Trophoblast cell (in vitro differentiated cells and primary cell): ENCODE measurements around the gene SHROOM3.

ENCODE experiments used
- DNase-seq, 2 donors: peaks; one replicate each; pipeline ENCODE4 v3.0.0-alpha.2; 2016
- H2AFZ ChIP-seq: 2 replicates; pipeline ENCODE4 v1.6.1; 2013; ENCODE audit warnings: low read length, moderate library complexity, mild to moderate bottlenecking; ENCODE audit not compliant: insufficient read depth, poor library complexity
- H2AK5ac ChIP-seq: 2 replicates; pipeline ENCODE4 v1.6.1; 2013; ENCODE audit warnings: mild to moderate bottlenecking, low read length
- H2BK120ac ChIP-seq: 2 replicates; pipeline ENCODE4 v1.6.1; 2013; ENCODE audit warnings: low read length, mild to moderate bottlenecking, moderate library complexity; ENCODE audit not compliant: insufficient read depth, poor library complexity
- H2BK12ac ChIP-seq: 2 replicates; pipeline ENCODE4 v1.6.1; 2013; ENCODE audit warnings: mild to moderate bottlenecking, low read length, moderate library complexity
- H2BK5ac ChIP-seq: 2 replicates; pipeline ENCODE4 v1.6.1; 2013; ENCODE audit warnings: low read length, low read depth, moderate library complexity, mild to moderate bottlenecking; ENCODE audit not compliant: poor library complexity
- H3K14ac ChIP-seq: 2 replicates; pipeline ENCODE4 v1.6.1; 2013; ENCODE audit warnings: mild to moderate bottlenecking, low read length
- H3K18ac ChIP-seq: 2 replicates; pipeline ENCODE4 v1.6.1; 2013; ENCODE audit warnings: mild to moderate bottlenecking, low read length
- H3K23ac ChIP-seq: 2 replicates; pipeline ENCODE4 v1.6.1; 2013; ENCODE audit warnings: low read length
- H3K27ac ChIP-seq: 2 replicates; pipeline ENCODE4 v1.5.1; 2013; ENCODE audit warnings: low read depth, mild to moderate bottlenecking, inconsistent platforms, low read length, moderate library complexity
- H3K27me3 ChIP-seq: 2 replicates; pipeline ENCODE4 v1.6.1; 2013; ENCODE audit warnings: inconsistent platforms, mild to moderate bottlenecking, low read length, moderate library complexity; ENCODE audit not compliant: insufficient read depth
- H3K36me3 ChIP-seq, 2 experiments: 1 replicate in 1 of 2; 2 replicates in 1 of 2; pipeline ENCODE4 v1.6.1; 2013; ENCODE audit warnings: low read length in 2 of 2, mild to moderate bottlenecking in 2 of 2, moderate library complexity in 1 of 2; ENCODE audit not compliant: insufficient read depth in 2 of 2, control insufficient read depth in 1 of 2
- H3K4ac ChIP-seq: 2 replicates; pipeline ENCODE4 v1.6.1; 2013; ENCODE audit warnings: low read depth, mild to moderate bottlenecking, low read length, moderate library complexity
- H3K4me1 ChIP-seq, 2 experiments: 1 replicate in 1 of 2; 2 replicates in 1 of 2; pipeline ENCODE4 v1.6.1; 2013; ENCODE audit warnings: low read length in 2 of 2, mild to moderate bottlenecking in 2 of 2, moderate library complexity in 1 of 2; ENCODE audit not compliant: insufficient read depth in 2 of 2, control insufficient read depth in 1 of 2
- H3K4me2 ChIP-seq: 2 replicates; pipeline ENCODE4 v1.6.1; 2013; ENCODE audit warnings: inconsistent platforms, mild to moderate bottlenecking, low read length, moderate library complexity
- H3K4me3 ChIP-seq: 2 replicates; pipeline ENCODE4 v1.5.1; 2013; ENCODE audit warnings: mild to moderate bottlenecking, low read depth, low read length, inconsistent platforms
- H3K79me1 ChIP-seq: one replicate; pipeline ENCODE4 v1.6.1; 2013; ENCODE audit warnings: low read length
- H3K79me2 ChIP-seq: 2 replicates; pipeline ENCODE4 v1.6.1; 2013; ENCODE audit warnings: low read length, mild to moderate bottlenecking; ENCODE audit not compliant: control insufficient read depth, insufficient read depth, poor library complexity
- H3K9ac ChIP-seq: 2 replicates; pipeline ENCODE4 v1.6.1; 2013; ENCODE audit warnings: mild to moderate bottlenecking, low read length
- H3K9me3 ChIP-seq: 2 replicates; pipeline ENCODE4 v1.6.1; 2013; ENCODE audit warnings: low read depth, mild to moderate bottlenecking, control low read depth, inconsistent platforms, low read length; ENCODE audit not compliant: insufficient read depth
- H4K12ac ChIP-seq: 2 replicates; pipeline ENCODE4 v1.6.1; 2013; ENCODE audit warnings: low read depth, mild to moderate bottlenecking, low read length, moderate library complexity
- H4K8ac ChIP-seq: 2 replicates; pipeline ENCODE4 v1.6.1; 2013; ENCODE audit warnings: low read depth, mild to moderate bottlenecking, low read length, moderate library complexity
- H4K91ac ChIP-seq: one replicate; pipeline ENCODE4 v1.6.1; 2013; ENCODE audit warnings: low read depth, mild to moderate bottlenecking, low read length, moderate library complexity
- WGBS: extraction: QIAGEN DNeasy Blood & Tissue Kit; methylation state at CpG from one replicate; pipeline ENCODE4 v1.1.7; 2013; ENCODE audit warnings: missing lambda C conversion rate; ENCODE audit not compliant: insufficient read length, insufficient coverage; ENCODE audit errors: extremely low coverage; 5-methylcytosine and 5-hydroxymethylcytosine counted together

The SHROOM3 gene

GRCh38 chr4:76740866-76741662 is 306.0 kb downstream of the SHROOM3 start:
- no peak overlapping the region for H3K4me3 ChIP-seq
- no peak overlapping the region for H4K91ac ChIP-seq
- DNase-seq = no peak
- H3K9me3 ChIP-seq = no peaks in the 10 kb centered on the region
- peaks cover 6% of the 10 kb centered on the region in 2 experiments for H3K4me1 ChIP-seq
- no peak overlapping the region for H4K8ac ChIP-seq
- H4K12ac ChIP-seq = no peak overlapping the region
- H3K9ac ChIP-seq = no peak overlapping the region
- no peak overlapping the region for H3K14ac ChIP-seq
- H3K79me2 ChIP-seq = no peaks in the 10 kb centered on the region
- H2AK5ac ChIP-seq = no peak overlapping the region
- peaks cover 6% of the 10 kb centered on the region for H3K79me1 ChIP-seq
- no peak overlapping the region for H3K27ac ChIP-seq
- H2BK120ac ChIP-seq = no peak overlapping the region
- no peaks in the 10 kb centered on the region for H3K27me3 ChIP-seq
- H3K18ac ChIP-seq = peak overlapping the region; percentile 21
- H2BK12ac ChIP-seq = no peak overlapping the region
- no peak overlapping the region for H3K4ac ChIP-seq
- H3K36me3 ChIP-seq = peaks cover 33% of the 10 kb centered on the region in 2 experiments
- no peak overlapping the region for H2AFZ ChIP-seq
- no CpG with 5 or more reads among the region's 85 CpGs for WGBS
- no peak overlapping the region for H3K23ac ChIP-seq
- no peak overlapping the region for H2BK5ac ChIP-seq
- no peak overlapping the region for H3K4me2 ChIP-seq

- Histone ChIP-seq H3K4me2 (no peak overlapping the region), H2AFZ (no peak overlapping the region), H4K91ac (no peak overlapping the region), H3K4ac (no peak overlapping the region), H3K79me1 (peaks cover 6% of the 10 kb centered on the region), H3K9me3 (no peaks in the 10 kb centered on the region), H3K4me1 (peaks cover 6% of the 10 kb centered on the region in 2 experiments), H2BK5ac (no peak overlapping the region), H4K12ac (no peak overlapping the region), H2BK120ac (no peak overlapping the region), H3K14ac (no peak overlapping the region), H3K18ac (no peak overlapping the region), H3K9ac (no peak overlapping the region), H3K23ac (no peak overlapping the region), H4K8ac (no peak overlapping the region), H3K27me3 (no peaks in the 10 kb centered on the region), H2BK12ac (no peak overlapping the region), H3K4me3 (no peak overlapping the region), H3K27ac (no peak overlapping the region), H3K79me2 (no peaks in the 10 kb centered on the region), H2AK5ac (no peak overlapping the region), H3K36me3 (peaks cover 33% of the 10 kb centered on the region in 2 experiments)
- no CpG with 5 or more reads among the region's 26 CpGs for WGBS
- no peak for DNase-seq
Measured at GRCh38 chr4:76741663-76742020, 306.6 kb downstream of the SHROOM3 start.

GRCh38 chr4:76744241-76744921 is 309.4 kb downstream of the SHROOM3 start:
- Histone ChIP-seq H3K27me3 (no peaks in the 10 kb centered on the region), H2BK120ac (no peak overlapping the region), H3K36me3 (peaks cover 24 to 26% of the 10 kb centered on the region in 2 experiments), H3K14ac (no peak overlapping the region), H2BK12ac (no peak overlapping the region), H3K4ac (no peak overlapping the region), H4K8ac (no peak overlapping the region), H2AK5ac (no peak overlapping the region), H3K4me1 (peaks cover 6% of the 10 kb centered on the region in 2 experiments), H3K9ac (no peak overlapping the region), H3K23ac (no peak overlapping the region), H2AFZ (no peak overlapping the region), H4K91ac (no peak overlapping the region), H4K12ac (no peak overlapping the region), H2BK5ac (no peak overlapping the region), H3K27ac (peak overlapping the region; percentile 66), H3K4me2 (no peak overlapping the region), H3K4me3 (no peak overlapping the region), H3K79me2 (no peaks in the 10 kb centered on the region), H3K79me1 (peaks cover 6% of the 10 kb centered on the region), H3K9me3 (no peaks in the 10 kb centered on the region), H3K18ac (no peak overlapping the region)
- WGBS = no CpG with 5 or more reads among the region's 1 CpG
- peak in 1 of 2 donors; percentile 51 for DNase-seq

GRCh38 chr4:76745240-76745639 is 310.2 kb downstream of the SHROOM3 start:
- peaks cover 16 to 19% of the 10 kb centered on the region in 2 experiments for H3K36me3 ChIP-seq
- H3K4me2 ChIP-seq = no peak overlapping the region
- no peak overlapping the region for H3K4ac ChIP-seq
- no CpG with 5 or more reads among the region's 1 CpG for WGBS
- H3K23ac ChIP-seq = no peak overlapping the region
- peak overlapping the region; percentile 66 for H3K27ac ChIP-seq
- H2AFZ ChIP-seq = no peak overlapping the region
- H4K12ac ChIP-seq = no peak overlapping the region
- no peak overlapping the region for H2BK12ac ChIP-seq
- peaks cover 0 to 1% of the 10 kb centered on the region in 2 experiments for H3K4me1 ChIP-seq
- peak in 1 of 2 donors; percentile 37 for DNase-seq
- H2AK5ac ChIP-seq = no peak overlapping the region
- H2BK120ac ChIP-seq = no peak overlapping the region
- H4K8ac ChIP-seq = no peak overlapping the region
- H3K79me2 ChIP-seq = no peaks in the 10 kb centered on the region
- no peak overlapping the region for H3K18ac ChIP-seq
- H4K91ac ChIP-seq = no peak overlapping the region
- H3K79me1 ChIP-seq = peaks cover 6% of the 10 kb centered on the region
- no peak overlapping the region for H3K4me3 ChIP-seq
- H3K14ac ChIP-seq = no peak overlapping the region
- no peak overlapping the region for H2BK5ac ChIP-seq
- no peak overlapping the region for H3K9ac ChIP-seq
- no peaks in the 10 kb centered on the region for H3K9me3 ChIP-seq
- H3K27me3 ChIP-seq = no peaks in the 10 kb centered on the region
